Endothelial cell (in vitro differentiated cells): ENCODE data around the gene SDK2. TPM values are rescaled to one million over a fixed set of nuclear protein-coding genes. Genes with fewer than 3 reads are reported as not detected.

Experiments
- DNase-seq: peaks from one replicate; pipeline ENCODE4 v3.0.0; 2021; ENCODE audit warnings: low spot score
- H3K27ac Mint-ChIP-seq: one replicate; pipeline ENCODE4 v1.8.0; 2021; ENCODE audit warnings: mixed read lengths, inconsistent platforms; ENCODE audit not compliant: unreplicated experiment
- H3K27me3 Mint-ChIP-seq: one replicate; pipeline ENCODE4 v1.8.0; 2021; ENCODE audit warnings: mild to moderate bottlenecking, moderate library complexity, mixed read lengths, inconsistent platforms; ENCODE audit not compliant: unreplicated experiment
- H3K36me3 Mint-ChIP-seq: one replicate; pipeline ENCODE4 v1.8.0; 2021; ENCODE audit warnings: mild to moderate bottlenecking, low read depth, mixed read lengths, inconsistent platforms; ENCODE audit not compliant: unreplicated experiment
- H3K4me1 Mint-ChIP-seq: one replicate; pipeline ENCODE4 v1.8.0; 2021; ENCODE audit warnings: mild to moderate bottlenecking, mixed read lengths, inconsistent platforms; ENCODE audit not compliant: unreplicated experiment
- H3K4me3 Mint-ChIP-seq: one replicate; pipeline ENCODE4 v1.8.0; 2021; ENCODE audit warnings: mild to moderate bottlenecking, mixed read lengths, inconsistent platforms; ENCODE audit not compliant: unreplicated experiment
- H3K9me3 Mint-ChIP-seq: one replicate; pipeline ENCODE4 v1.8.0; 2021; ENCODE audit warnings: mixed read lengths, inconsistent platforms; ENCODE audit not compliant: unreplicated experiment
- total RNA-seq: library from RNA; stranded (reverse); fragmentation: NEBNext Ultra II Directional; extraction: Animal tissue kit (Norgen Biotek cat#: 25700); gene quantifications from one replicate; pipeline ENCODE4 v1.2.1, GENCODE V29; 2021; ENCODE audit not compliant: unreplicated experiment
- TF ChIP-seq, protein P1 (sequence below): fragments of 200-600 bp; sonication (generic); IDR thresholded peaks from one replicate; pipeline ENCODE4 v1.5.0; 2021; ENCODE audit warnings: antibody characterized with exemption; ENCODE audit not compliant: unreplicated experiment

Gene SDK2
- total RNA-seq, 1 donor from 2014 or later, result 2.4 TPM

DNA sequence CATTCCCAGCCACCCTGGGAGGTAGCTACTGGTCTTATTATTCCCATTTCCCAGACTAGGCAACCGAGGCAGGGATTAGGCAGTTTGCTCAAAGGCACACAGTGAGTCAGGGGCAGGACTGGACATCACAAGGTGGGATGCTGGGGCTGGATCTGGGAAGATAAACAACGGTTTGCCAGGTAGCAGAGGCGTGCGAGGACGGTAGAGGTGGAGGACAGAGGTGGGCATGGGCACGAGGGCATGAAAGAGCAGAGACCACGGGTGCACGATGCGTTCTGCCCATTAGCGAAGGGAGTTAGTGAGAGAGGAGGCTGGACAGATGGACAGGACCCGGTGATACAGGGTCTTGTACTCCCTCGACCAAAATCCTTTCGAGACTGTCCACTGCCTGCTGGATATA lies 148.0 kb downstream of the SDK2 start:
- peaks cover 3% of the 10 kb centered on the region for H3K4me1 Mint-ChIP-seq
- TF ChIP-seq, protein P1, sequence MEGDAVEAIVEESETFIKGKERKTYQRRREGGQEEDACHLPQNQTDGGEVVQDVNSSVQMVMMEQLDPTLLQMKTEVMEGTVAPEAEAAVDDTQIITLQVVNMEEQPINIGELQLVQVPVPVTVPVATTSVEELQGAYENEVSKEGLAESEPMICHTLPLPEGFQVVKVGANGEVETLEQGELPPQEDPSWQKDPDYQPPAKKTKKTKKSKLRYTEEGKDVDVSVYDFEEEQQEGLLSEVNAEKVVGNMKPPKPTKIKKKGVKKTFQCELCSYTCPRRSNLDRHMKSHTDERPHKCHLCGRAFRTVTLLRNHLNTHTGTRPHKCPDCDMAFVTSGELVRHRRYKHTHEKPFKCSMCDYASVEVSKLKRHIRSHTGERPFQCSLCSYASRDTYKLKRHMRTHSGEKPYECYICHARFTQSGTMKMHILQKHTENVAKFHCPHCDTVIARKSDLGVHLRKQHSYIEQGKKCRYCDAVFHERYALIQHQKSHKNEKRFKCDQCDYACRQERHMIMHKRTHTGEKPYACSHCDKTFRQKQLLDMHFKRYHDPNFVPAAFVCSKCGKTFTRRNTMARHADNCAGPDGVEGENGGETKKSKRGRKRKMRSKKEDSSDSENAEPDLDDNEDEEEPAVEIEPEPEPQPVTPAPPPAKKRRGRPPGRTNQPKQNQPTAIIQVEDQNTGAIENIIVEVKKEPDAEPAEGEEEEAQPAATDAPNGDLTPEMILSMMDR, result no peak
- H3K27me3 Mint-ChIP-seq, result peaks cover 17% of the 10 kb centered on the region
- no peaks in the 10 kb centered on the region for H3K9me3 Mint-ChIP-seq
- H3K4me3 Mint-ChIP-seq, result no peak overlapping the region
- DNase-seq, result no peak
- no peak overlapping the region for H3K27ac Mint-ChIP-seq
- H3K36me3 Mint-ChIP-seq, result peaks cover 3% of the 10 kb centered on the region

DNA sequence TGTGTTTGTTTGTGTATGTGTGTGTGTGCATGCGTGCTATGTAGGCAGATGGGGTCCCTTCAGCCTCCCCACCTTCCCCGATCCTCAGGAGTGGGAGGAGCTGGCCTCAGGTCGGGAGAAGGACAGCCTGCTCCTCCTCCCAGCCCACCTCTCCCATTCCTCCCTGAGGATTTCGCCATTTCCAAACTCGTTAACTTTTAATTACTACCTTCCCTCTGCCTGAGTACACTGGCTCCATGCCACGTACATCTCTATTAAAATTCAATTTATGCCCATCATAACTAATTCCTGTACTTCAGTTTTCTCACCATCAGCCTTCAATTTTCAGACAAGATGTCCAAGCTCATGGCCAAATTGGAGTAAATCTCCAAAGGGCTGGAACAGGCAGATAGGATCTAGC lies 148.6 kb downstream of the SDK2 start:
- TF ChIP-seq, protein P1, result no peak
- Mint-ChIP-seq H3K9me3 (no peaks in the 10 kb centered on the region), H3K4me1 (peaks cover 3% of the 10 kb centered on the region), H3K4me3 (no peak overlapping the region), H3K36me3 (peaks cover 3% of the 10 kb centered on the region), H3K27me3 (peaks cover 13% of the 10 kb centered on the region), H3K27ac (no peak overlapping the region)
- DNase-seq, result no peak

DNA sequence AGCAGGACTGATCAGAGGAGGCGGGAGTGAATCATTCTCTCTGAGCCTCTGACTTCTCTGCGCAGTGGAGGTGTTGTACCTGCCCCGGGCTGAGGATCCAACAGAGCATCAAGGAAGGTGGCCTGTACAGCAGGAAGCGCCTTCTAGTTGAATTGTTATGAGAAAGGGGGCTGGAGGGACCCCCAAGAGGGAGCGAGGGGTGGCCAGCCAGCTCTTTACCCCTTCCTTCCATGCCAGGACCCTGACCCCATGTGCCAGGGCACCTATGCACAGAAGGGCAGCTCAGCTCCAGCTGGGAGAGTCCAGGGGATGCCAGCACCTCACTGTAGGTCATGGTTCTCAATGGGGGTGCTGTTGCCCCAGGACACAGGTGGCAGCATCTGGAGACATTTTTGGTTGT lies 149.3 kb downstream of the SDK2 start:
- peaks cover 8% of the 10 kb centered on the region for H3K27me3 Mint-ChIP-seq
- peaks cover 3% of the 10 kb centered on the region for H3K36me3 Mint-ChIP-seq
- no peaks in the 10 kb centered on the region for H3K9me3 Mint-ChIP-seq
- TF ChIP-seq, protein P1, result no peak
- no peak overlapping the region for H3K4me3 Mint-ChIP-seq
- peaks cover 3% of the 10 kb centered on the region for H3K4me1 Mint-ChIP-seq
- H3K27ac Mint-ChIP-seq, result no peak overlapping the region
- no peak for DNase-seq

DNA sequence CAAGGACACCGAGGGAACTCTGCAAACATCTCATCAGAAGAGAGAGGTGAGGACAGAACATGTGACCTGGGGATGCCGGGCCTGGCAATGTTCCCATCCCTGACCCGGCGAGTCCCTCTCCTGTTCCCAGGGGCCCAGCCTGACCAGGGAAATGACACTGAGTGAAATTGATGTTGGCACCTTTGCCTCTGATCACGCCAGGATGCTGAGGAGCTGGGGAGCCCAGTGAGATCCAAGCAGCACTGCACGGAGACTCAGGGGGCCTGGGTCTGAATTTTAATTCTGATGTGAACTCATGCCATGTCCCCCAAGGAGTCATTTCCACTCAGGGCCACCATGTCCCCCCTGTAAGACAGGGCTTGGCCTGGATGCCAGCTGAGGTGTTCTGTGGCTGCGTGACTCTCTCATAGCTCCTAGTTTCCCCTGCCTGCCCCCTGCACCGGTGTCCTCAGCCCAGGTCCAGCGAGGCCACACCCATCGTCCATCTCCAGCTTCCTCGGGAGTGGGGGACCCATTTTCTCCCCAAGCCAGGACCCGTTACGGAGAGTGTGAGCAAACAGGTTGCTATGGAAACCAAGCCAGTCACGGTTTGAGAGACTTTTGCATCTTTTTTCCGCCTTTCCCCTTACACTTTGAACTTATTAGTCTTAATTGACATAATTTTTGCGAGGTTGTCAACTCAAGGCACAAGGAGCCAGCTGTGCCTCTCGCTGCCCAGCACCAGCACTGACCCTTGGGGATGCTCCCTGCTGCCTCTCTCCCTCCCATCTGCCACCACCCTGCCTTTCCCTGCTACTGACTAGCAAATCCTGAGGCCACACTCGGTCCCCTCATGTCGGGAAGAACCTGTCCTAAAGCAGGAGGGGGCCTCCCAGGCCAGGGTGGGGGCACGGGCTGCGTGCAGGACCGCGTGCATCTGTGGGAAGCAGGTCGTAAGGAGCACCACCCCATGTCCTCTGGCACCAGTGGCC lies 150.0 kb downstream of the SDK2 start:
- H3K4me1 Mint-ChIP-seq, result peaks cover 3% of the 10 kb centered on the region
- TF ChIP-seq, protein P1, result no peak
- H3K36me3 Mint-ChIP-seq, result peaks cover 3% of the 10 kb centered on the region
- H3K27ac Mint-ChIP-seq, result no peak overlapping the region
- no peak overlapping the region for H3K4me3 Mint-ChIP-seq
- no peaks in the 10 kb centered on the region for H3K9me3 Mint-ChIP-seq
- no peak for DNase-seq
- H3K27me3 Mint-ChIP-seq, result peaks cover 8% of the 10 kb centered on the region
